Measurements from ENCODE around the gene PSMF1. TPM values are rescaled to one million over a fixed set of nuclear protein-coding genes. Genes with fewer than 3 reads are reported as not detected.
A peak's percentile ranks its signal among the peaks of the same experiment; 100 is the strongest.

The PSMF1 gene
- total RNA-seq, 3 donors from 2014 or later: 113 to 118 (median 117) TPM

DNA sequence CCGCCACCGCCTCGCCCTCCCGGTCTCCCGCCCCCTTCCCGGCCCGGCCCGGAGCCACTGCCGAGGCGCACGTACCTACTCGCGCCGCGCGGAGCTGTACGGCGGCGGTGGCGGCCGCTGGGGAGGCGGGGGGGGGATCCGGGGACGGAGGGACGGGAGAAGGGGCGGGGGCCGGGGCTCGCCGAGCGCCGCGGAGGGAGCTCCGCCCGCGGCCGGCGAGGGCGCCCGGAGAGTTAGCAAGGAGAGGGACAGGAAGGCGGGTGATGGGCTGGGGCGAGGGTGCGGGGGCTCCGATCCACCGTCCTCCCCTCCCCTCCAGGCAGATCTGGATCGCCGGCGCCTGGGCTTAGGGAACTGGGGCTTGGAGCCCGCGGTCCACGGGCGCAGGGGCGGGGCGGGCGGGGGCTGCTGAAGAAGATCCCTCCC is 66.9 kb downstream of the PSMF1 start:
- intact Hi-C loops (cut with DNase I, micrococcal nuclease): no loop called here
- DNase-seq (peak in 1 of 3 donors; percentile 39), ATAC-seq (peak; percentile 26)
- Histone ChIP-seq H3K9me3 (no peaks in the 10 kb centered on the region), H3K4me1 (ENCODE audit: low read depth) (peaks cover 13% of the 10 kb centered on the region), H3K4me3 (no peak overlapping the region), H3K36me3 (ENCODE audit: low read depth) (no peaks in the 10 kb centered on the region)
- TF ChIP-seq, protein P1, sequence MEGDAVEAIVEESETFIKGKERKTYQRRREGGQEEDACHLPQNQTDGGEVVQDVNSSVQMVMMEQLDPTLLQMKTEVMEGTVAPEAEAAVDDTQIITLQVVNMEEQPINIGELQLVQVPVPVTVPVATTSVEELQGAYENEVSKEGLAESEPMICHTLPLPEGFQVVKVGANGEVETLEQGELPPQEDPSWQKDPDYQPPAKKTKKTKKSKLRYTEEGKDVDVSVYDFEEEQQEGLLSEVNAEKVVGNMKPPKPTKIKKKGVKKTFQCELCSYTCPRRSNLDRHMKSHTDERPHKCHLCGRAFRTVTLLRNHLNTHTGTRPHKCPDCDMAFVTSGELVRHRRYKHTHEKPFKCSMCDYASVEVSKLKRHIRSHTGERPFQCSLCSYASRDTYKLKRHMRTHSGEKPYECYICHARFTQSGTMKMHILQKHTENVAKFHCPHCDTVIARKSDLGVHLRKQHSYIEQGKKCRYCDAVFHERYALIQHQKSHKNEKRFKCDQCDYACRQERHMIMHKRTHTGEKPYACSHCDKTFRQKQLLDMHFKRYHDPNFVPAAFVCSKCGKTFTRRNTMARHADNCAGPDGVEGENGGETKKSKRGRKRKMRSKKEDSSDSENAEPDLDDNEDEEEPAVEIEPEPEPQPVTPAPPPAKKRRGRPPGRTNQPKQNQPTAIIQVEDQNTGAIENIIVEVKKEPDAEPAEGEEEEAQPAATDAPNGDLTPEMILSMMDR (IDR thresholded peaks at IDR 0.05): no peak

DNA sequence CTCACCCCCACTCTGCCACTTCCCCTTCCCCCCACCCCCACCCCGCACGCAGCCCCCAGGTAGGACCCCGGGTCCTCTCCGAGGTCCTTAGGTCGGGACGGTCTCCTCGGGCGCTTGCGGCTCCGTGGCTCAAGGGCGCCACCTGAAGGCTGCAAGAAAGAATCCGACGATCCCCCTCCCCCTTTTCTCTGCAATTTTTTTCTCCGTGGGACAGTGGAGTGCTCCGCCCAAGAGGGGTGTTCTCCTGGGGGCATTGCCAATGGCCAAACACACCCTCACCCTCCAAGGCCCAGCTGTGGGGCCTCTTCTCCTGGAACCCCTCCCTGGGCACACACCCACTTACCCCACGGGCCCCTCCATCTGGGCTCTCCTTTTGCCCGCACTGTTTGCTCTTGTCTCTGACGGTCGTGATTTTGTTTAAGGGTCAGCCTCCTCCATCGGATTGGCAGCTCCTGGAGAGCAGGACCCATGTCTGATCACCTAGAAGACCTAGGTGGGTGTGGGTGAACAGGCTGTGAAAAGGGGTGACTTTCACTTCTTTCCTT is 67.5 kb downstream of the PSMF1 start:
- intact Hi-C loops (cut with DNase I, micrococcal nuclease): no loop called here
- TF ChIP-seq, protein P1 (IDR thresholded peaks at IDR 0.05): peak; percentile 24
- ATAC-seq: peak; percentile 65
- DNase-seq: peak in 2 of 3 donors; percentile 44 to 66
- Histone ChIP-seq H3K36me3 (ENCODE audit: low read depth) (no peaks in the 10 kb centered on the region), H3K9me3 (no peaks in the 10 kb centered on the region), H3K4me1 (ENCODE audit: low read depth) (peaks cover 13% of the 10 kb centered on the region), H3K4me3 (no peak overlapping the region)

DNA sequence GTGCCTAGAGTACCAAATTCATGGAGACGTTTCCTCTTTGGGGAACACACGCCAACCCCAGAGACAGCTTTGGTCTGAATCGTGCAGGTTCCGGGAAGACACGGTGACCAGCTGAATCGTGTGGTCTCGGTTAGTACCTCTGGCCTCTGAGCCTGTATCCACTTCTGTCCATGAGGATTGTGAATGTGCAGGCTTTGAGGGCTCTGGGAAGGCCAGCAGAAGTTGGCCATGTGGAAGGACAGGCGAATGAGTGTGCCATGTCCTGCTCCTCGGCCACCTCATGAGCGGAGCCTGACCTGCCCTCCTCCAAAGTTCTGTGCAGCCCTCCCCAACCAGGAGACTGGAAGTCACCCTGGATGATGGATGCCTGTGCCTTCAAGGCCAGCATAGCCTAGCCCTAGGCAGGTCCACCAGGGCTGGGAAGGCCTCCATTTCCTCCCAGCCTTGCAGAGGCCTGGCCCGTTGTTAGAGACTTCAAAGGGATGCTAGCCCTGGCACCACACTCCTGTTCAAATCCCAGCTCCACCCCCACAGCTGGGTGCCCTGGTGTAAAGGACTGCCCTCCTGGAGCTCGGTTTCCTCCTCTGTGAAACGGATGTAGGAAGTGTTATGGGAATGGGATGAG is 68.1 kb downstream of the PSMF1 start:
- DNase-seq (no peak), ATAC-seq (peak; percentile 39)
- no peaks in the 10 kb centered on the region for H3K36me3 ChIP-seq (ENCODE audit: low read depth)
- TF ChIP-seq, protein P1 (IDR thresholded peaks at IDR 0.05): no peak
- H3K4me3 ChIP-seq: no peak overlapping the region
- intact Hi-C loops (cut with DNase I, micrococcal nuclease): no loop called here
- peaks cover 13% of the 10 kb centered on the region for H3K4me1 ChIP-seq (ENCODE audit: low read depth)
- H3K9me3 ChIP-seq: no peaks in the 10 kb centered on the region

DNA sequence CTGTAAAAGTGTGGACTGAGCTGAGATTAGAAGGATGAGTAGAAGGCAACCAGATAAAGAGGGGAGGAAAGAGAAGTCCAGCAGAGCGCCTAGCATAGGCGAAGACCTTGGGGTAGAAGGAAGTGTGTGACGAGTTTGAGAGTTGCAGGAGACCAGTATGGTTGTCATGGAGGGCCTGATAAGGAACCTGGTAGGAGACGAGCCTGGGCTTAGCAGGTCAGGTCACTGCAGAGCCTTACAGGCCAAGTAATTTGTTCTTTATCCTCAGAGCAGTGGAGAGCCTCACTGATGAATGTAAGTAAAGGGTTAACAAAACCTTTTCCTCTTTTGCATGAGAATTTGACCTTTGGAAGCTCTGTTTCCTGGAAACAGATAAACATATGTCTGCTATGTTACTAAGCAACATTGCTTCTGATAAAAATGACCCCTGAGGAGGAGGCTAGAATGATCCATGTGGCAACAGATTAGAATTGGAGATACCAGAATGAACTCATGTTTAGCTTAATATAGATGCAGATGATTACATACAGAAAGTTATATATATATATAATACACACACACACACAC is 69.3 kb downstream of the PSMF1 start:
- H3K36me3 ChIP-seq (ENCODE audit: low read depth): no peaks in the 10 kb centered on the region
- intact Hi-C loops (cut with DNase I, micrococcal nuclease): no loop called here
- no peak for DNase-seq

DNA sequence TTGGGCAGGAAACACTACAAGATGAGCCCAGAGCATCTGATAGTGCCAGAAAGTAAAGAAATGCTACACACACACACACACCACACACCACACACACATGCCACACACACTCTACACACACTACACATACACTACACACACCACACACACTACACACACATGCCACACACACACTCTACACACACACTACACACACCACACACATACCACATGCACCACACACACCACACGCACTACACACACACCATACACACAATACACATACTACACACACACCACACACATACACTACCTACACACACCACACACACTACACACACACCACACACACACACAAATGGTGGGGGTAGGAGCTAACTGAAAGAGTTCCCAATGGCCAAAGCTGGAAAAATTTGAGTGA is 69.9 kb downstream of the PSMF1 start:
- Histone ChIP-seq H3K36me3 (ENCODE audit: low read depth) (no peaks in the 10 kb centered on the region), H3K4me1 (ENCODE audit: low read depth) (peaks cover 13% of the 10 kb centered on the region), H3K9me3 (no peaks in the 10 kb centered on the region), H3K4me3 (no peak overlapping the region)
- DNase-seq (no peak), ATAC-seq (no peak)
- TF ChIP-seq, protein P1 (IDR thresholded peaks at IDR 0.05): no peak
- intact Hi-C loops (cut with DNase I, micrococcal nuclease): no loop called here

More for the DNA sequence above, 69.3 kb downstream of the PSMF1 start:
- TF ChIP-seq, protein P1 (IDR thresholded peaks at IDR 0.05): no peak
- peak; percentile 72 for ATAC-seq
- H3K4me3 ChIP-seq: no peak overlapping the region
- peaks cover 13% of the 10 kb centered on the region for H3K4me1 ChIP-seq (ENCODE audit: low read depth)
- H3K9me3 ChIP-seq: no peaks in the 10 kb centered on the region
